ENCODE measurements around the gene PBOV1.

Gene PBOV1

GRCh38 chr6:138218449-138218848 is at the start of gene PBOV1:
TSS of gene PBOV1 (minus strand) at chr6:138218491. CDS start at chr6:138218395, 96 bp downstream.
- no peak for DNase-seq

GRCh38 chr6:138266095-138266494 is 47.8 kb upstream of the PBOV1 start:
- DNase-seq, result no peak

- DNase-seq, result no peak
Observed at GRCh38 chr6:138264372-138264880, 46.1 kb upstream of the PBOV1 start.

- no peak for DNase-seq
Observed at GRCh38 chr6:138263963-138264362, 45.7 kb upstream of the PBOV1 start.

- no peak for DNase-seq
Observed at GRCh38 chr6:138261116-138261780, 43.0 kb upstream of the PBOV1 start.

- DNase-seq, result no peak
Observed at GRCh38 chr6:138258991-138259390, 40.7 kb upstream of the PBOV1 start.

GRCh38 chr6:138258197-138258596 is 39.9 kb upstream of the PBOV1 start:
- no peak for DNase-seq

- DNase-seq, result no peak
Observed at GRCh38 chr6:138257638-138258040, 39.3 kb upstream of the PBOV1 start.

GRCh38 chr6:138255443-138255842 is 37.2 kb upstream of the PBOV1 start:
- no peak for DNase-seq

GRCh38 chr6:138253731-138254130 is 35.4 kb upstream of the PBOV1 start:
- DNase-seq, result no peak

GRCh38 chr6:138250513-138251247 is 32.4 kb upstream of the PBOV1 start:
- no peak for DNase-seq

GRCh38 chr6:138250053-138250452 is 31.8 kb upstream of the PBOV1 start:
- no peak for DNase-seq

GRCh38 chr6:138248878-138249277 is 30.6 kb upstream of the PBOV1 start:
- DNase-seq, result no peak

GRCh38 chr6:138248011-138248410 is 29.7 kb upstream of the PBOV1 start:
- no peak for DNase-seq

GRCh38 chr6:138246650-138247440 is 28.6 kb upstream of the PBOV1 start:
- DNase-seq, result no peak

- DNase-seq, result no peak
Observed at GRCh38 chr6:138245751-138246150, 27.5 kb upstream of the PBOV1 start.

- DNase-seq, result no peak
Observed at GRCh38 chr6:138242987-138243592, 24.8 kb upstream of the PBOV1 start.

GRCh38 chr6:138241934-138242333 is 23.6 kb upstream of the PBOV1 start:
- no peak for DNase-seq

- DNase-seq, result no peak
Observed at GRCh38 chr6:138241381-138241780, 23.1 kb upstream of the PBOV1 start.

GRCh38 chr6:138240476-138241245 is 22.4 kb upstream of the PBOV1 start:
- no peak for DNase-seq

- DNase-seq, result no peak
Observed at GRCh38 chr6:138239774-138240173, 21.5 kb upstream of the PBOV1 start.

GRCh38 chr6:138238368-138238767 is 20.1 kb upstream of the PBOV1 start:
- no peak for DNase-seq

All from hematopoietic multipotent progenitor cell treated with erythropoietin and hydrocortisone succinate and interleukin-3 and kit ligand, for 8 days (in vitro differentiated cells).